Measurements from ENCODE around the gene SYT3. TPM values are rescaled to one million over a fixed set of nuclear protein-coding genes. Genes with fewer than 3 reads are reported as not detected.
"Not testable (repeated sequence)": the region's sequence is repeated elsewhere in the genome, so short reads cannot be mapped to it uniquely, and the experiment has no call there.

The SYT3 gene
- total and polyA plus RNA-seq, 4 donors, result 10.0 to 84.1 (median 49.3) TPM

DNA sequence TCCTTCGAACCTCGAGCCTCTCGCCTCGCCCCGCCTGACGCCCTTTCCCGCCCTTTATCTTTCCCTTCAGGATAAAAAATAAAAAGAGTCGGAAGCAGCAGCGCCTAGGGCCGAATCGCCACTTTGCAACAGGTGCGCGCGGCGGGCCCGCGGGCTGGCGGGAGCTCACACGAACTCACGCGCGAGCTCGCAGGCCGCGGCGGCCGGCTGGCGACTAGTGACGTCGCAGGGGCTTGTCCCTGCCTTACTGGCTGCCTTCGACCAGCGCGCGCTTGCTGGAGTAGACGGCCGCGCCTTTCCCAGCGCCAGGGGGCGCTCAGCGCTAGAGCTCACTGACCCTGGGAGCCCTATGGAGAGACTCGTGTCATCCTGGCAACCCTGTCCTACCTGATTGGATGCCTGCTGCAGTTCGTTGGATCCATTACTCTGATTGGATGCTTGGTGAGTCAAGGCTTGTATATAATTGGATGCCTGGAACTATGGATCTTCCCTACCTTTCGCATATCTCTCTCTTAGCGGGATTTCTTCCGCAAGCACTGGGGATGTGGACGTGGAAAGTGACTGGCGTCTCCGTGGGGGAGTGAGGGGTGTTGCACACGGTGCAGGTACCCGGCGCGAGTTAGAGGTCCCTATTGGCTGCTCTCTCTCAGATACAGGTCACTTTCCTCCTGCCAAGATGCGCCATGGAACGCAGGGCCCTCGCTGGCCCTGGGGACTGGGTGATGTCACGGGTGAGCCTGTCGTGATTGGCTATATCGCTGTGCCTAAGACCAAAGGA lies 33.4 kb downstream of the SYT3 start:
- not testable (repeated sequence) for H3K4me3 ChIP-seq (ENCODE audit: low read depth, low read length); H3K27me3 ChIP-seq (ENCODE audit: control insufficient read depth, insufficient read depth, low read length); H3K9me3 ChIP-seq (ENCODE audit: control insufficient read depth, insufficient read depth, low read length); H3K27ac ChIP-seq (ENCODE audit: low read depth, low read length); H3K36me3 ChIP-seq (ENCODE audit: control insufficient read depth, insufficient read depth, low read length); DNase-seq (ENCODE audit: low read depth in 4 of 6, low spot score in 6 of 6)
- WGBS (ENCODE audit: insufficient coverage), result 45% methylated on average over 6 of the region's 58 CpGs
- peaks cover 14% of the 10 kb centered on the region for H3K4me1 ChIP-seq (ENCODE audit: control insufficient read depth, insufficient read depth, low read length)

DNA sequence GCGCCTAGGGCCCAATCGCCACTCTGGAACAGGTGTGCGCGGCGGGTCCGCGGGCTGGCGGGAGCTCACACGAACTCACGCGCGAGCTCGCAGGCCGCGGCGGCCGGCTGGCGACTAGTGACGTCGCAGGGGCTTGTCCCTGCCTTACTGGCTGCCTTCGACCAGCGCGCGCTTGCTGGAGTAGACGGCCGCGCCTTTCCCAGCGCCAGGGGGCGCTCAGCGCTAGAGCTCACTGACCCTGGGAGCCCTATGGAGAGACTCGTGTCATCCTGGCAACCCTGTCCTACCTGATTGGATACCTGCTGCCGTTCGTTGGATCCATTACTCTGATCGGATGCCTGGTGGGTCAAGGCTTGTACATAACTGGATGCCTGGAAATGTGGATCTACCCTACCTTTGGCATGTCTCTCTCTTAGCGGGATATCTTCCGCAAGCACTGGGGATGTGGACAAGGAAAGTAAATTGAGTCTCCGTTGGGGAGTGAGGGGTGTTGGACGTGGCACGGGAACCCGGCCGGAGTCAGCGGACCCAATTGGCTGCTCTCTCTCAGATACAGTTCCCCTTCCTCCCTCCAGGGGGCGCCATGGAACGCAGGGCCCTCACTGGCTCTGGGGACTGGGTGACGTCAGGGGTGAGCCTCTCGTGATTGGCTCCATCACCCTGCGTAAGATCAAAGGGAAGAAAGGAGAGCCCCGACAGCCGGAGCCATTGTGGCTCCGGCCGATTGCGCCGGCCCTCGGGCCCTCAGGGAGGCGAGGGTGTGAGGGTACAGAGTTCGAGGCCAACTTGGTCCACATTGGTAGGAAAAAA lies 35.2 kb downstream of the SYT3 start:
- H3K4me1 ChIP-seq (ENCODE audit: control insufficient read depth, insufficient read depth, low read length), result peaks cover 14% of the 10 kb centered on the region
- H3K4me3 ChIP-seq (ENCODE audit: low read depth, low read length); H3K9me3 ChIP-seq (ENCODE audit: control insufficient read depth, insufficient read depth, low read length); H3K27ac ChIP-seq (ENCODE audit: low read depth, low read length); H3K27me3 ChIP-seq (ENCODE audit: control insufficient read depth, insufficient read depth, low read length); DNase-seq (ENCODE audit: low read depth in 4 of 6, low spot score in 6 of 6); H3K36me3 ChIP-seq (ENCODE audit: control insufficient read depth, insufficient read depth, low read length): not testable (repeated sequence)
- 54% methylated on average over 15 of the region's 56 CpGs for WGBS (ENCODE audit: insufficient coverage)

DNA sequence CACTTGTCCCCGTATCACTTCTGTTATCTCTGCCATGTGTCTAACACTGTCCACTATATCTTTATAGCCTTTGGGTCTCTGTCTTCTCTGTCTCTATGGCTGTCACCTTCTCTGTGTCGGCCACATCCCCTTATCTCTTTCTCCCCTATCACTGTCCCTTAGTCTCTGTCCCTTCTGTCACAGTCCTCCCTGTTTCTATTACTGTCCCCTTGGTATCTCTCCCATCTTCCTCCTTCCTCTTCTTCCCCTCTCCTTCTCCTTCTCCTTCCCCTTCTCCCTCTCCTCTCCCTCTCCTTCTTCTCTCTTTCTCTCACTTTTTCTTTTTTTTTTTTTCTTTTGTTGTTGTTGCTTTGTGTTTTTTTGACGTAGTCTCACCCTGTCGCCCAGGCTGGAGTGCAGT lies 36.7 kb downstream of the SYT3 start:
- no peak for DNase-seq (ENCODE audit: low read depth in 4 of 6, low spot score in 6 of 6)
- no peak overlapping the region for H3K4me3 ChIP-seq (ENCODE audit: low read depth, low read length)
- H3K27ac ChIP-seq (ENCODE audit: low read depth, low read length), result no peak overlapping the region
- peaks cover 1% of the 10 kb centered on the region for H3K9me3 ChIP-seq (ENCODE audit: control insufficient read depth, insufficient read depth, low read length)
- H3K36me3 ChIP-seq (ENCODE audit: control insufficient read depth, insufficient read depth, low read length), result no peaks in the 10 kb centered on the region
- 97% methylated on average over 4 of the region's 4 CpGs for WGBS (ENCODE audit: insufficient coverage)
- H3K27me3 ChIP-seq (ENCODE audit: control insufficient read depth, insufficient read depth, low read length), result peaks cover 6% of the 10 kb centered on the region
- H3K4me1 ChIP-seq (ENCODE audit: control insufficient read depth, insufficient read depth, low read length), result peaks cover 8% of the 10 kb centered on the region

DNA sequence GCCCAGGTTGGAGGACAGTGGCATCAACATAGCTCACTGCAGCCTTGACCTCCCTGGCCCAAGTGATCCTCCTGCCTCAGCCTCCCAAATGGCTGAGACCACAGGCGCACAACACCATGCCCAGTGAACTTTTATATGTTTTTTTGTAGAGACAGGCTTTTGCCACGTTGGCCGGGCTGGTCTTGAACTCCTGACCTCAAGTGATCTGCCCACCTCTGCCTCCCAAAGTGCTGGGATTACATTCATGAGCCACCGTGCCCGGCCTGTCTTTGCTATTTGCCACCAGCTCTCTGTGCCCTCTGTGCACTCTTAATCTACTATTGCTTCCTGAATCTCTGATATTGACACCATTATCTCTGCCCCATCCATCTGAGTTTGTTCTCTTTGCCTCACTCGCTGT lies 37.2 kb downstream of the SYT3 start:
- Histone ChIP-seq H3K9me3 (ENCODE audit: control insufficient read depth, insufficient read depth, low read length) (no peaks in the 10 kb centered on the region), H3K27ac (ENCODE audit: low read depth, low read length) (no peak overlapping the region), H3K27me3 (ENCODE audit: control insufficient read depth, insufficient read depth, low read length) (peaks cover 6% of the 10 kb centered on the region), H3K36me3 (ENCODE audit: control insufficient read depth, insufficient read depth, low read length) (no peaks in the 10 kb centered on the region), H3K4me1 (ENCODE audit: control insufficient read depth, insufficient read depth, low read length) (peaks cover 3% of the 10 kb centered on the region), H3K4me3 (ENCODE audit: low read depth, low read length) (no peak overlapping the region)
- 80% methylated on average over 6 of the region's 6 CpGs for WGBS (ENCODE audit: insufficient coverage)
- no peak for DNase-seq (ENCODE audit: low read depth in 4 of 6, low spot score in 6 of 6)

DNA sequence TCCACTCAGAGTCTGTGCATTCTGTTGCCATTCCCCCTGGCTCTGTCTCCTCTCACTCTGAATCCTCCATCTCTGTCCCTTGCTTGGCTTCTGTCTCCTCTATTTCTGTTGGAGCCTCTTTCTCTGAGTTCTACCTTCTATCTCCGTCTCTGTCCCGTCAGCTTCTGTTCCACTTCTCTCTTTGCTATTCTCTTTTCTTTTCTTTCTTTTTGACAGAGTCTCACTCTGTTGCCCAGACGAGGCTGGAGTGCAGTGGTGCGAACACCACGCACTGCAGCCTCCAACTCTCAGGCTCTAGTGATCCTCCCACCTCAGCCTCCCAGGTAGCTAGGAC lies 37.6 kb downstream of the SYT3 start:
- Histone ChIP-seq H3K4me1 (ENCODE audit: control insufficient read depth, insufficient read depth, low read length) (no peaks in the 10 kb centered on the region), H3K27ac (ENCODE audit: low read depth, low read length) (no peak overlapping the region)

DNA sequence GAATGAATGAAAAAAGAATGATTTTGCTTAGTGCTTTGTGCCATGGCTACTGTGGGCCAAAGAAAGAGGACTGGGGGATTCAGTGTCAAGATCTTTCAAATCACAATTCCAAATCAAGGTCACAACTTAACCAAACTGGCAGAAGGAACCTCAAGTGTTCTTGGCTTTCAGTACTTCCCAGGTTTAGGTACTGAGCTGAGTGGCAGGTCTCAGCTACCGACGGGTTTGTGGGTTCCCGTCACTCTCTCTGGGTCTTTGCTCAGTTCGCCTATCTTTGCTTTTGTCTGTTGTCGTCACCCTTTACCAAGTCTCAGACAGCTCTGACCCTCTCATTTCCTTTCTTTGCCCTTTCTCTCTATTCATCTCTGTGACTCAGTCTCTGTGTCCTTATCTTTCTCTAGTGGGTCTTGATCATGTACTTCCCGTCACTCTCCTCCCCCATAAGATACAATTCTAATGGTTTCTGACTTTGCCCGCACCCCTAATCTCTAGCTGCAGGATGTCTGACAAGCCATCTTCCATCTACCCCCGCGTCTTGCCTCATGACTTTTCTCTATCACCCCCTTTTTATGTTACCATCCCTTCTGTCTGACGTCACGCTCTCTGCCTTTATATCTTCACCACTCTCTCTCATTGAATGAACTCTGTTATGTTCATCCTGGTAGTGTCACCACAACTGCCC lies 38.1 kb downstream of the SYT3 start:
- peaks cover 5% of the 10 kb centered on the region for H3K27me3 ChIP-seq (ENCODE audit: control insufficient read depth, insufficient read depth, low read length)
- no peak overlapping the region for H3K27ac ChIP-seq (ENCODE audit: low read depth, low read length)
- no peaks in the 10 kb centered on the region for H3K9me3 ChIP-seq (ENCODE audit: control insufficient read depth, insufficient read depth, low read length)
- 65% methylated on average over 11 of the region's 11 CpGs for WGBS (ENCODE audit: insufficient coverage)
- no peaks in the 10 kb centered on the region for H3K4me1 ChIP-seq (ENCODE audit: control insufficient read depth, insufficient read depth, low read length)
- H3K36me3 ChIP-seq (ENCODE audit: control insufficient read depth, insufficient read depth, low read length), result no peaks in the 10 kb centered on the region
- no peak for DNase-seq (ENCODE audit: low read depth in 4 of 6, low spot score in 6 of 6)
- H3K4me3 ChIP-seq (ENCODE audit: low read depth, low read length), result no peak overlapping the region

More for the DNA sequence above, 37.6 kb downstream of the SYT3 start:
- 87% methylated on average over 5 of the region's 5 CpGs for WGBS (ENCODE audit: insufficient coverage)
- Histone ChIP-seq H3K9me3 (ENCODE audit: control insufficient read depth, insufficient read depth, low read length) (no peaks in the 10 kb centered on the region), H3K27me3 (ENCODE audit: control insufficient read depth, insufficient read depth, low read length) (peaks cover 6% of the 10 kb centered on the region), H3K36me3 (ENCODE audit: control insufficient read depth, insufficient read depth, low read length) (no peaks in the 10 kb centered on the region), H3K4me3 (ENCODE audit: low read depth, low read length) (no peak overlapping the region)
- no peak for DNase-seq (ENCODE audit: low read depth in 4 of 6, low spot score in 6 of 6)

DNA sequence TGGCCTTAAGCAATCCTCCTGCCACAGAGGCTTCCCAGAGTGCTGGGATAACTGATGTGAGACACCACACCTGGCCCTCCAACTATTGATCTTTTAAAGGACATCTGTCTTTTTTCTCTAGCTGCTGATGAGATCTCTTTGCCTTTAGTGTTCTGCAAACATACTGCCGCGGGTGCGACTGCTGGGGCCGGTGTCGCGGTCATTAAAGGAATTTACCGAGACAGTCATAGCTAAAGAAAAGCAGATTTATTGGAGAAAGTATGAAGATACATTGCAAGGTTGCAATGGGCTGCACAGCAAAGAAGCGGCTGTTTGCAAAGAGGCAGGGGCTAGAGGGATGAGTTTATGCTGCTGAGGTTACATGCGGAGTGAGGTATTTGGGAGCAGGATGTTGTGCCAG lies 40.3 kb downstream of the SYT3 start:
- no peak overlapping the region for H3K4me3 ChIP-seq (ENCODE audit: low read depth, low read length)
- 78% methylated on average over 8 of the region's 9 CpGs for WGBS (ENCODE audit: insufficient coverage)

DNA sequence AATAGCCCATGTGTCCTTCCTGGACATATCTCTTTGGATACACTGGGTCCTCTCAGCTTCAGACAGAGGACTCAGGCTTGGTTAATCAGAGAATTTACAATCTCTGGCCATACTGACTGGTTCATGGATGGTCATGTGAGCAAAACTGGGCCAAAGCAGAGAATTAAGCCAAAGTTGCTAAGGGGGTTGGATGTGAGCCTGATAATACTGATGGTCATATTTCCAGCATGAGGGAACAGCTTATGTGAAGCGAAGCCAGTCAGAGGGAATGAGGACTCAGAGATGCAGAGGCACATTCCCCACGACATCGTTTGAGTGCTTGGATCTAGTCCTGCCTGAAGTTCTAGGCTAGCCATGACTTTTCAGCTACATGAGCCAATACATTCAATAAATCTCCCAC lies 49.5 kb downstream of the SYT3 start:
- Histone ChIP-seq H3K4me3 (ENCODE audit: low read depth, low read length) (no peak overlapping the region), H3K4me1 (ENCODE audit: control insufficient read depth, insufficient read depth, low read length) (no peaks in the 10 kb centered on the region), H3K36me3 (ENCODE audit: control insufficient read depth, insufficient read depth, low read length) (no peaks in the 10 kb centered on the region), H3K9me3 (ENCODE audit: control insufficient read depth, insufficient read depth, low read length) (no peaks in the 10 kb centered on the region), H3K27me3 (ENCODE audit: control insufficient read depth, insufficient read depth, low read length) (no peaks in the 10 kb centered on the region), H3K27ac (ENCODE audit: low read depth, low read length) (no peak overlapping the region)
- 85% methylated on average over 3 of the region's 3 CpGs for WGBS (ENCODE audit: insufficient coverage)
- DNase-seq (ENCODE audit: low read depth in 4 of 6, low spot score in 6 of 6), result peak in 1 of 6 donors; percentile 15

More for the DNA sequence above, 40.3 kb downstream of the SYT3 start:
- Histone ChIP-seq H3K4me1 (ENCODE audit: control insufficient read depth, insufficient read depth, low read length) (no peaks in the 10 kb centered on the region), H3K27me3 (ENCODE audit: control insufficient read depth, insufficient read depth, low read length) (peaks cover 3% of the 10 kb centered on the region), H3K36me3 (ENCODE audit: control insufficient read depth, insufficient read depth, low read length) (no peaks in the 10 kb centered on the region), H3K9me3 (ENCODE audit: control insufficient read depth, insufficient read depth, low read length) (no peaks in the 10 kb centered on the region), H3K27ac (ENCODE audit: low read depth, low read length) (no peak overlapping the region)
- DNase-seq (ENCODE audit: low read depth in 4 of 6, low spot score in 6 of 6), result no peak

DNA sequence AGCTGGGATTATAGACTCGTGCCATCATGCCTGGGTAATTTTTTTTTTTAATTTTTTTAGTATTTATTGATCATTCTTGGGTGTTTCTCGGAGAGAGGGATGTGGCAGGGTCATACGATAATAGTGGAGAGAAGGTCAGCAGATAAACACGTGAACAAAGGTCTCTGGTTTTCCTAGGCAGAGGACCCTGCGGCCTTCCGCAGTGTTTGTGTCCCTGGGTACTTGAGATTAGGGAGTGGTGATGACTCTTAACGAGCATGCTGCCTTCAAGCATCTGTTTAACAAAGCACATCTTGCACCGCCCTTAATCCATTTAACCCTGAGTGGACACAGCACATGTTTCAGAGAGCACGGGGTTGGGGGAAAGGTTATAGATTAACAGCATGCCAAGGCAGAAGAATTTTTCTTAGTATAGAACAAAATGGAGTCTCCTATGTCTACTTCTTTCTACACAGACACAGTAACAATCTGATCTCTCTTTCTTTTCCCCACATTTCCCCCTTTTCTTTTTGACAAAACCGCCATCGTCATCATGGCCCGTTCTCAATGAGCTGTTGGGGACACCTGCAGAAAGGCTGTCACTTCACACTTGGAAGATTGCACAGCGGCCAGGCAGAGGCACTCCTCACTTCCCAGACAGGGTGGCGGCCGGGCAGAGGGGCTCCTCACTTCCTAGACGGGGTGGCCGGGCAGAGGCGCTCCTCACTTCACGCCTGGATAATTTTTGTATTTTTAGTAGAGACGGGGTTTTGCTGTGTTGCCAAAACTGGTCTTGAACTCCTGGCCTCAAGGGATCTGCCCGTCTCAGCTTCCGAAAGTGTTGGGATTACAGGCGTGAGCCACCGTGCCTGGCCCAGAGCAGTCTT lies 57.7 kb downstream of the SYT3 start:
- not testable (repeated sequence) for H3K9me3 ChIP-seq (ENCODE audit: control insufficient read depth, insufficient read depth, low read length); DNase-seq (ENCODE audit: low read depth in 4 of 6, low spot score in 6 of 6); H3K4me1 ChIP-seq (ENCODE audit: control insufficient read depth, insufficient read depth, low read length); H3K36me3 ChIP-seq (ENCODE audit: control insufficient read depth, insufficient read depth, low read length); H3K27me3 ChIP-seq (ENCODE audit: control insufficient read depth, insufficient read depth, low read length); H3K27ac ChIP-seq (ENCODE audit: low read depth, low read length); H3K4me3 ChIP-seq (ENCODE audit: low read depth, low read length)
- 93% methylated on average over 11 of the region's 24 CpGs for WGBS (ENCODE audit: insufficient coverage)
